Measurements from ENCODE around the gene AFMID.

DNA sequence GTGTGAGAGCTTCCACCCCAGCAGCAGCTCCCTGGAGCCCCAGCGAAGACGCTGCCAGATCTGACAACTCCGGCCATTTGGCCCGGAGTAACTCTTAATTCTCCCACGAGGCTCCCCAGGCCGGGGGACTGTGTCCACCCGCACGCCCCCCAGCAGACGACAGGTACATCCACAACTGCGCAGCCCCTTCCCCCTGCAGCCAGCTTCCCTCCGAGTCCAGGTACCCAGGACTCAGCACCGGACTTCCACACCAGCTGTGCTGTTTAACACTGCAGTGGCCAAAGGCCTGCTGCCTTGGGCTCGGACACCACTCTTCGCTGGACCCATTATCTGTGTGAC, 11.6 kb upstream of the AFMID start:
- TF ChIP-seq, protein P1, sequence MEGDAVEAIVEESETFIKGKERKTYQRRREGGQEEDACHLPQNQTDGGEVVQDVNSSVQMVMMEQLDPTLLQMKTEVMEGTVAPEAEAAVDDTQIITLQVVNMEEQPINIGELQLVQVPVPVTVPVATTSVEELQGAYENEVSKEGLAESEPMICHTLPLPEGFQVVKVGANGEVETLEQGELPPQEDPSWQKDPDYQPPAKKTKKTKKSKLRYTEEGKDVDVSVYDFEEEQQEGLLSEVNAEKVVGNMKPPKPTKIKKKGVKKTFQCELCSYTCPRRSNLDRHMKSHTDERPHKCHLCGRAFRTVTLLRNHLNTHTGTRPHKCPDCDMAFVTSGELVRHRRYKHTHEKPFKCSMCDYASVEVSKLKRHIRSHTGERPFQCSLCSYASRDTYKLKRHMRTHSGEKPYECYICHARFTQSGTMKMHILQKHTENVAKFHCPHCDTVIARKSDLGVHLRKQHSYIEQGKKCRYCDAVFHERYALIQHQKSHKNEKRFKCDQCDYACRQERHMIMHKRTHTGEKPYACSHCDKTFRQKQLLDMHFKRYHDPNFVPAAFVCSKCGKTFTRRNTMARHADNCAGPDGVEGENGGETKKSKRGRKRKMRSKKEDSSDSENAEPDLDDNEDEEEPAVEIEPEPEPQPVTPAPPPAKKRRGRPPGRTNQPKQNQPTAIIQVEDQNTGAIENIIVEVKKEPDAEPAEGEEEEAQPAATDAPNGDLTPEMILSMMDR (conservative IDR thresholded peaks at IDR 0.05 in 1 of 2, IDR thresholded peaks at IDR 0.05 in 1 of 2; ENCODE audit: extremely low read depth in 1 of 2, insufficient read depth in 1 of 2, low read depth in 1 of 2, low read length in 2 of 2) = no peak
- TF ChIP-seq EZH2 (IDR thresholded peaks at IDR 0.05; ENCODE audit: borderline replicate concordance, low read length) = no peak
